GM19238 (cell line): ENCODE results near the gene OPA3.
"Not testable (repeated sequence)": the region's sequence is repeated elsewhere in the genome, so short reads cannot be mapped to it uniquely, and the experiment has no call there.

Experiments
- DNase-seq: peaks from one replicate; pipeline ENCODE4 v3.0.0; 2011; ENCODE audit warnings: low spot score; ENCODE audit not compliant: insufficient read length

The OPA3 gene

DNA sequence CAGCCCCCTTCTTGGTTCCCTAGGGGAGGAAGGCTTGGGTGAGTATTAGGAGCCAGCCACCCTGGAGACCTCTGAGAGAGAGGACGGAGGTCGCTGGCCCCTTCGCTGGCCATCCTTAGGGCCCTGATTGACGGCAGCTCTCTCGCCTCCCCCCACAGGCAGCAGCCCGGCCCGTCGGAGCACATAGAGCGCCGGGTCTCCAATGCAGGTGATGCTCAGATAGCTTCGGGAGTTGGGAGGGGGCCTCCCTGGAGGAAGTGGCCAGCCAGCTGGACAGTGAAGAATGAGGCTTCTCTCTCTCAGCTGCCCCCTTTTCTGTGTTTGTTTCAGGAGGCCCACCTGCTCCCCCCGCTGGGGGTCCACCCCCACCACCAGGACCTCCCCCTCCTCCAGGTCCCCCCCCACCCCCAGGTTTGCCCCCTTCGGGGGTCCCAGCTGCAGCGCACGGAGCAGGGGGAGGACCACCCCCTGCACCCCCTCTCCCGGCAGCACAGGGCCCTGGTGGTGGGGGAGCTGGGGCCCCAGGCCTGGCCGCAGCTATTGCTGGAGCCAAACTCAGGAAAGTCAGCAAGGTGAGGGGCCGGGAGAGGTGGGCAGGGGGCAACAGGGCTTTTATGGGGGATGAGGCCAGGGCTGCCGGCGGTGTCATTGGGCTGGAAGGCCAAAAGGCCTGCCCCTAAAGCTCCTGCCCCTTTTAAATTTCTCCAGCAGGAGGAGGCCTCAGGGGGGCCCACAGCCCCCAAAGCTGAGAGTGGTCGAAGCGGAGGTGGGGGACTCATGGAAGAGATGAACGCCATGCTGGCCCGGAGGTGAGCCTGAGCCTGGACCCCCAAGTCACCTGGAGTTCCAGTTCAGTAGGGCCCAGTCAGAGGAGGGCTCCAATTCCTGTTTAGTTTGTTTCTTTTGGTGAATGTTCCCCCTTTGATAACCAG is 62.3 kb downstream of the OPA3 start:
- no peak for DNase-seq

GRCh38 chr19:45518469-45518826 is 66.2 kb downstream of the OPA3 start:
- DNase-seq = no peak

DNA sequence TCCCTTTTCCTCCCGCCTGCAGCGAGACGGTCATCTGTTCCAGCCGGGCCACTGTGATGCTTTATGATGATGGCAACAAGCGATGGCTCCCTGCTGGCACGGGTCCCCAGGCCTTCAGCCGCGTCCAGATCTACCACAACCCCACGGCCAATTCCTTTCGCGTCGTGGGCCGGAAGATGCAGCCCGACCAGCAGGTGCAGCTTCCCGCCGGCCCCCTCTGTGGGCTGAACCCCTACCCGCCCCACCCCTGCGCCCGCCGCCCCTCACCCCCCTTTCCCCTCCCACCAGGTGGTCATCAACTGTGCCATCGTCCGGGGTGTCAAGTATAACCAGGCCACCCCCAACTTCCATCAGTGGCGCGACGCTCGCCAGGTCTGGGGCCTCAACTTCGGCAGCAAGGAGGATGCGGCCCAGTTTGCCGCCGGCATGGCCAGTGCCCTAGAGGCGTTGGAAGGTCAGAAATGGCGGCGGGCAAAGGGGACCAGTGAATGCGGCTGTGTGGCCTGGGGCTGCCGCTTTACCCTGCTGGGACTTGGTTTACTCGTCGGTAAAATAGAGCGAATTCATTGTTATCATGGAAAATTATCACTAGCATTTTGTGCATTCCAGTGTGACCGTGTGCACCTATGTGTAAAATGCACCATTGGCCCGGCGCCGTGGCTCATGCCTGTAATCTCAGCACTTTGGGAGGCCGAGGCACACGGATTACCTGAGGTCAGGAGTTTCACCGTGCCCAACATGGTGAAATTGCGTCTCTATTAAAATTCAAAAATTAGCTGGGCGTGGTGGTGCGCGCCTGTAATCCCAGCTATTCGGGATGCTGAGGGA is 66.7 kb downstream of the OPA3 start:
- DNase-seq = no peak

DNA sequence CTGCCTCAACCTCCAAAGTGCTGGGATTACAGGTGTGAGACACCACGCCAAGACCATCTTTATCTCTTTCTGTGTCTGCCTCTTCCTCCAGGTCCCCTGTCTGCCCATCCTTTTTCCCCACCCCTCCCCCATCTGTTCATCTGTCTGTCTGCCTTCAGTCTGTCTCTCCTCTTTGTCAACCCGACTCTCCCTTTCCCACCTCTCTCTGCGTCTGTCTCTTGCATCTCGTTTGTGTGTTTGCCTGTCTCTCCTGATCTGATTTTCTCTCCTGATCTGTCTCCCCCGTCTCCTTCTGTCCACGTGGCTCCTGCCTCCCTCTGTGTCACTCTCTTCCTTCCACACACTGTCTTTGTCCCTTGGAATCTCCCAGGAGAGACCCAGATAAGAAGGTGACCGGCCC is 67.4 kb downstream of the OPA3 start:
- DNase-seq = no peak

DNA sequence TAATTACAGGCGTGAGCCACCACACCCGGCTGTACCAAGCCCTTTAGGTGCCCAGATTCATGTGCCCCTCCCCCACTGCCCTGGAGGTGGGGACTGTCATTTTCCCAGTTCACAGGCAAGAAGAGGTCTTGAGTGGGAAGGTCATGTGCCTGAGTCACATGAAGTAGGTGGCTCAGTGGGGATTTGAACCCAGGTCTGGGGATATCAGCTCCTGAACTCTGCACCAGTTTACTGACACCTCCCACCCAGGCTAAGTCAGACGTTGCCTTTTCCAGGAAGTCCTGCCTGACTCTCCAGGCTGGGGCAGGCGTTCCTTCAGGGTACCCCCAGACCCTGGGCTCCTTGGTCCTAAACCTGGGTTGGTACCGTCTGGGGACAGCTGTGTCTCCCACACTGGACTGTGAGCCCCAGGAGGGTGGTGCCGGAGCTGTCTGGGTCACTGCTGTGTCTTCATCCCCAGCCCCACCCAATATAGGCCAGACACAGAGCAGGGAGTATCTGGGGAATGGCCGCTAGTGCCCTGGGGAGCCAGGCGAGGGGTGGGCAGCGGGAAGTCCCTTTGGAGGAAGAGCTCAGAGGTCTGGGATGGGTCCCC is 68.7 kb downstream of the OPA3 start:
- DNase-seq = no peak

GRCh38 chr19:45515081-45515624 is 69.4 kb downstream of the OPA3 start:
- DNase-seq = no peak

DNA sequence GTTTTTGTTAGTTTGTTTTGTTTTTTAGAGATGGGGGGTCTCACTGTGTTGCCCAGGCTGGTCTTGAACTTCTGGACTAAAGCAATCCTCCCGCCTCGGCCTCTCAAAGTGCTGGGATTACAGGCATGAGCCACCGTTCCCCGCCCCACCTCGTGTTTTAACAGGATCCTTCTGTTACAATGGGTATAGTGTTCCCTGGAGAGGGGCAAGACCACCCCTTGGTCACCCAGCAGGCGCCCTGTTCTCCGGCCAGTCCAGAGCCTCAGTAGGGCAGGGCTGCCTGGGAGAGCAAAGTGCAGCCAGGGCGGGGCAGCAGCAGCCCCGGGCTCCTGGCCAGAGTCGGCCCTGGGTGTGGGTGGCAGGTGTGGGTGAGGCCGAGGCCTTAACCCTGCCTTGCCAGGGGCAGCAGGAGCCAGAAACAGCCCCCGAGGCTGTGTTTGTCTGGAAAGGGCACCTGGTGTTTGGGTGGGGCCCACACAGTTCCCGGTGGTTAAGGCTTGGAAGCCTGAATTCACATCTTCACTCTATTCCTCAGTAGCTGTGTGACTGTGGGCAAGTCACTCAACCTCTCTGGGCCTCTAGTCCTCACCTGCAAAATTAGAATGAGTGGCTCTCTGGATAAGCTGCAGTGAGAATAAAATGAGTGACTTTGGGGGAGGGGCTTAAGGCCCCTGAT is 70.1 kb downstream of the OPA3 start:
- DNase-seq = no peak

DNA sequence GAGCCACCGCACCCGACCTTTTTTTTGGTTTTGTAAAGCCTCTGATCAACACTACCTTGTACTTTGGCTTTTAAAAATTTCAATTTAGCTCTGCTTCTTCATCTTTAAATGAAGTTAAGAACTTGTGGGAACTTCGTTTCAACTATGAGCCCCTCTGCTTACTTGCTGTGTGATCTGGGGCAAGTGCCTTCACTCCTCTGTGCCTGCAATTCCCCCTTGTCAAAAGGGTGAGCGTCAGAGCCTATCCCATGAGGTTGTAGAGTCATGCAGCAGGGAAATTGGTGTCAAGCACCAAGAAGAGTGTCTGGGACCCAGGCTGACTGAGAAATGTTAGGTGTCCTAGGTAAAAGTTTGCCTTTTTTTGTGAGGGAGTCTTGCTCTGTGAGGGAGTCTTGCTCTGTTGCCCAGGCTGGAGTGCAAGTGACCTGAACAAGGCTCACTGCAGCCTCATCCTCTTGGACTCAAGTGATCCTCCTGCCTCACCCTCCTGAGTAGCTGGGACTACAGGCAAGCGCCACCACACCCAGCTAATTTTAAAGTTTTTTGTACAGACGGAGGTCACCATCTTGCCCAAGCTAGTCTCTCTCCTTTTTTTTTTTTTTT is 71.6 kb downstream of the OPA3 start:
- DNase-seq = no peak

GRCh38 chr19:45511074-45511473 is 73.5 kb downstream of the OPA3 start:
- no peak for DNase-seq

DNA sequence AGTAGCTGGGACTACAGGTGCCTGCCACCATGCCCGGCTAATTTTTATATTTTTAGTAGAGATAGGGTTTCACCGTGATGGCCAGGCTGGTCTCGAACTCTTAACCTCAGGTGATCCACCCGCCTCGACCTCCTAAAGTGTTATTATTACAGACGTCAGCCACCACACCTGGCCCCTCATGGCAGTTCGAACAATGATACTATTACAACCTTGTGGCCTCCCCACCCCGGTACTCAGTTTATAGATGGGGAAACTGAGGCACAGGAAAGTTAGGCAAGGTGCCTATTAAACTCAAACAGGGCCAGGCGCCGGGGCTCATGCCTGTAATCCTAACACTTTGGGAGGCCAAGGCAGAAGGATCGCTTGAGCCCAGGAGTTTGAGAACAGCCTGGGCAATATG is 74.2 kb downstream of the OPA3 start:
- DNase-seq = not testable (repeated sequence)

DNA sequence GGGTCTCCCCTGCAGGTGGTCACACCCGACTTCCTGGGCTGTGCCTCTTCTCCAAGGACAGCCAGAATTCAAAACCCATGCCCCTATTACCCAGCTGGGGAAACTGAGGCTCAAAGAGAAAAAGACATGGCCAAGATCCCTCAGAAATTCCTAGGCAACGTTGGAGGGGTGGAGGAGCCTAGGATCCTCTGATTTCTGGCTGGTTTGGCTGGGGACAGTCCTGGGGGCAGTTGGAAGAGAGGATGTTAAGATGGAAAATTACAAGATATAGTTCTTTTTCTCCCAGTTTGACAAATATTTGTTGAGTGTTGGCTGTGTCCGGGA is 74.9 kb downstream of the OPA3 start:
- DNase-seq = no peak

GRCh38 chr19:45508861-45509691 is 75.5 kb downstream of the OPA3 start:
- peak; percentile 83 for DNase-seq

DNA sequence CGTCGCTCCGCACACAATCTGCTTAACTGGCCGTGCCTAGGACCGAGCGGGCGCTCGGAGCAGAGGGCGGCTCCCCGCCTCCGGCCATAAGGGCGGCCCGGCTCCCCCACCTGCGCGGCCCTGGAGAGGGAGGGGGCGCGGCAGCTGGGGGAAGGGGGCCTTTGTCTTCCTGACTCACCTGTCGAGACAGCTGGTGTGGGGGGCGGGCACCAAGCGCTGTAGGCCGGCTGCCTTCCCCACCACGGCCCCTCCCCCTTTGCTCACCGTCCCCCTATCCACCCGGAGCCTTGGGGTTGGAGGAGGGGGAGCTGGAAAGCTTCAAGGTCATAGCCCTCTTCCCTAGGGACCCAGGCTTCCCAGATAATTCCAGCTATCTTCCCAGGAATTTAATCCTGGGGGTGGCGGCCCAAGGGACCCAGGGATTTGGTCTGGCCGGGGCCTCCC is 76.2 kb downstream of the OPA3 start:
- no peak for DNase-seq

- no peak for DNase-seq
Observed at GRCh38 chr19:45507872-45508416, 76.7 kb downstream of the OPA3 start.

- DNase-seq = peak; percentile 87
Observed at GRCh38 chr19:45506989-45507871, 77.4 kb downstream of the OPA3 start, which contains the start of gene VASP. VASP (plus strand) TSS chr19:45507479; CDS start chr19:45507772, 293 bp downstream.

GRCh38 chr19:45506246-45506988 is 78.2 kb downstream of the OPA3 start:
- peak; percentile 93 for DNase-seq

- DNase-seq = no peak
Observed at GRCh38 chr19:45505996-45506245, 78.7 kb downstream of the OPA3 start.
